ENCODE results near the gene DNAJB6.

- no peak for TF ChIP-seq TAF1 (IDR thresholded peaks at IDR 0.05; ENCODE audit: borderline replicate concordance, insufficient read depth, low read length)
- no peak for TF ChIP-seq SIN3A (IDR thresholded peaks at IDR 0.05; ENCODE audit: borderline replicate concordance, insufficient read depth, low read length)
Measured at GRCh38 chr7:157379493-157379892, 42.7 kb downstream of the DNAJB6 start.
